ENCODE data around the gene IGF2. TPM values are rescaled to one million over a fixed set of nuclear protein-coding genes. Genes with fewer than 3 reads are reported as not detected.
A peak's percentile ranks its signal among the peaks of the same experiment; 100 is the strongest.

The IGF2 gene
- total and polyA plus RNA-seq, 8 donors, result 3.8 to 164 (median 10.8) TPM

GRCh38 chr11:2186669-2187279, 47.6 kb upstream of the IGF2 start:
- no peak overlapping the region for H3K27ac ChIP-seq
- intact Hi-C loops (cut with DNase I; ENCODE audit: low total_unique reads), result no loop called here
- H3K4me3 ChIP-seq, result no peak overlapping the region
- WGBS, 5 donors, result 10 to 22% (median 15%) methylated on average over 12 to 21 of the region's 21 CpGs
- H3K36me3 ChIP-seq, result no peaks in the 10 kb centered on the region
- H3K9me3 ChIP-seq, result no peaks in the 10 kb centered on the region
- H3K27me3 ChIP-seq, result peaks cover 0 to 83% (median 36%) of the 10 kb centered on the region in 3 donors
- H3K4me1 ChIP-seq, result peaks cover 3 to 7% (median 6%) of the 10 kb centered on the region in 4 donors
- TF ChIP-seq POLR2A (IDR thresholded peaks at IDR 0.05), result no peak
- peak in 5 of 7 experiments; percentile 42 to 57 (median 50) for TF ChIP-seq CTCF (IDR thresholded peaks at IDR 0.05)
- DNase-seq, result peak; percentile 62 to 81

- intact Hi-C loops (cut with DNase I; ENCODE audit: low total_unique reads), result no loop called here
- Histone ChIP-seq H3K36me3 (no peaks in the 10 kb centered on the region), H3K27me3 (peaks cover 0 to 73% (median 40%) of the 10 kb centered on the region in 3 donors), H3K4me1 (peaks cover 1 to 5% (median 3%) of the 10 kb centered on the region in 4 donors), H3K4me3 (no peak overlapping the region), H3K9me3 (no peaks in the 10 kb centered on the region), H3K27ac (no peak overlapping the region)
- TF ChIP-seq EP300 (IDR thresholded peaks at IDR 0.05) (no peak), CTCF (IDR thresholded peaks at IDR 0.05) (no peak), POLR2AphosphoS5 (IDR thresholded peaks at IDR 0.05) (no peak), POLR2A (IDR thresholded peaks at IDR 0.05) (no peak)
- WGBS, 5 donors, result 50 to 65% (median 57%) methylated on average over 6 to 23 of the region's 23 CpGs
- peak in 1 of 2 donors; percentile 57 for DNase-seq
Observed at GRCh38 chr11:2185324-2186085, 46.3 kb upstream of the IGF2 start.

GRCh38 chr11:2182692-2183474, 43.7 kb upstream of the IGF2 start:
- Histone ChIP-seq H3K4me3 (no peak overlapping the region), H3K9me3 (no peaks in the 10 kb centered on the region), H3K36me3 (no peaks in the 10 kb centered on the region), H3K27me3 (peaks cover 0 to 68% (median 38%) of the 10 kb centered on the region in 3 donors), H3K27ac (no peak overlapping the region), H3K4me1 (peaks cover 0 to 5% (median 2%) of the 10 kb centered on the region in 4 donors)
- no peak for TF ChIP-seq EP300 (IDR thresholded peaks at IDR 0.05)
- TF ChIP-seq POLR2AphosphoS5 (IDR thresholded peaks at IDR 0.05), result no peak
- no peak for TF ChIP-seq POLR2A (IDR thresholded peaks at IDR 0.05)
- no peak for TF ChIP-seq CTCF (IDR thresholded peaks at IDR 0.05)
- no peak for DNase-seq
- 78 to 88% (median 86%) methylated on average over 19 to 20 of the region's 20 CpGs for WGBS, 5 donors
- intact Hi-C loops (cut with DNase I; ENCODE audit: low total_unique reads), result no loop called here

GRCh38 chr11:2182075-2182474, 42.9 kb upstream of the IGF2 start:
- 68 to 87% (median 79%) methylated on average over 8 to 18 of the region's 18 CpGs for WGBS, 5 donors
- H3K4me3 ChIP-seq, result no peak overlapping the region
- H3K27me3 ChIP-seq, result peaks cover 0 to 66% (median 36%) of the 10 kb centered on the region in 3 donors
- intact Hi-C loops (cut with DNase I; ENCODE audit: low total_unique reads), result no loop called here
- no peak overlapping the region for H3K27ac ChIP-seq
- peaks cover 0 to 5% (median 2%) of the 10 kb centered on the region in 4 donors for H3K4me1 ChIP-seq
- no peaks in the 10 kb centered on the region for H3K36me3 ChIP-seq
- H3K9me3 ChIP-seq, result no peaks in the 10 kb centered on the region
- no peak for DNase-seq
- no peak for TF ChIP-seq CTCF (IDR thresholded peaks at IDR 0.05)
- no peak for TF ChIP-seq POLR2A (IDR thresholded peaks at IDR 0.05)
